Measurements from ENCODE around the gene YKT6. TPM values are rescaled to one million over a fixed set of nuclear protein-coding genes. Genes with fewer than 3 reads are reported as not detected.

YKT6 gene
- 10 to 100 TPM; 46.6 to 80.1 (median 68.0) TPM for total RNA-seq

GRCh38 chr7:44200699-44201461 lies at the start of gene YKT6:
Gene YKT6 (plus strand): TSS chr7:44200978. CDS start chr7:44201136, 158 bp downstream.
- in situ Hi-C loops (cut with MboI; ENCODE audit: low pct_ligation_motif_present in 1 of 4, low pct_unique_long_range_greater_than_20kb in 1 of 4, low sequenced_read_pairs in 3 of 4): no loop called here
- H3K27ac ChIP-seq: peak within 1 kb of the TSS; percentile 79 to 88 (median 84)

GRCh38 chr7:44151956-44152355 lies 48.8 kb upstream of the YKT6 start:
- H3K27ac ChIP-seq: no peak overlapping the region
- DNase-seq: no peak
- no peaks in the 10 kb centered on the region for H3K36me3 ChIP-seq
- intact Hi-C loops (cut with DNase I; ENCODE audit: low total_unique reads): no loop called here
- H3K4me1 ChIP-seq: no peaks in the 10 kb centered on the region
- WGBS, 2 donors (ENCODE audit: low coverage in 1 of 2): 96% methylated on average over 9 of the region's 9 CpGs; no CpG with 5 or more reads in 1 of the 2 donors
- H3K4me3 ChIP-seq: no peak overlapping the region
- H3K9me3 ChIP-seq: no peaks in the 10 kb centered on the region
- TF ChIP-seq EP300 (IDR thresholded peaks at IDR 0.05; ENCODE audit: low read depth) (no peak), CTCF (IDR thresholded peaks at IDR 0.05) (no peak), POLR2A (IDR thresholded peaks at IDR 0.05) (no peak), POLR2AphosphoS5 (IDR thresholded peaks at IDR 0.05) (no peak)
- in situ Hi-C loops (cut with MboI; ENCODE audit: low pct_ligation_motif_present in 1 of 4, low pct_unique_long_range_greater_than_20kb in 1 of 4, low sequenced_read_pairs in 3 of 4): no loop called here
- H3K27me3 ChIP-seq: no peaks in the 10 kb centered on the region

More at GRCh38 chr7:44200699-44201461, at the start of gene YKT6:
- DNase-seq: peak; percentile 96
- WGBS, 2 donors (ENCODE audit: low coverage in 1 of 2): 0 to 1% methylated on average over 13 to 48 of the region's 58 CpGs
- Histone ChIP-seq H3K9me3 (no peaks in the 10 kb centered on the region), H3K36me3 (peaks cover 0 to 14% (median 6%) of the 10 kb centered on the region in 4 donors), H3K4me1 (peaks cover 0 to 24% (median 13%) of the 10 kb centered on the region in 4 donors), H3K27me3 (peaks cover 10% of the 10 kb centered on the region), H3K4me3 (peak within 1 kb of the TSS; percentile 79 to 97 (median 89))
- intact Hi-C loops (cut with DNase I; ENCODE audit: low total_unique reads): no loop called here
- peak; percentile 74 to 92 (median 79) for TF ChIP-seq POLR2AphosphoS5 (IDR thresholded peaks at IDR 0.05)
- no peak for TF ChIP-seq EP300 (IDR thresholded peaks at IDR 0.05; ENCODE audit: low read depth)
- peak; percentile 56 to 87 (median 59) for TF ChIP-seq CTCF (IDR thresholded peaks at IDR 0.05)
- TF ChIP-seq POLR2A (IDR thresholded peaks at IDR 0.05): peak; percentile 82

- in situ Hi-C loops (cut with MboI; ENCODE audit: low pct_ligation_motif_present in 1 of 4, low pct_unique_long_range_greater_than_20kb in 1 of 4, low sequenced_read_pairs in 3 of 4): no loop called here
- WGBS, 2 donors (ENCODE audit: low coverage in 1 of 2): 91% methylated on average over 20 of the region's 22 CpGs; no CpG with 5 or more reads in 1 of the 2 donors
- intact Hi-C loops (cut with DNase I; ENCODE audit: low total_unique reads): no loop called here
- H3K27ac ChIP-seq: no peak overlapping the region
- TF ChIP-seq POLR2A (IDR thresholded peaks at IDR 0.05): no peak
- no peak for TF ChIP-seq CTCF (IDR thresholded peaks at IDR 0.05)
- TF ChIP-seq EP300 (IDR thresholded peaks at IDR 0.05; ENCODE audit: low read depth): no peak
- TF ChIP-seq POLR2AphosphoS5 (IDR thresholded peaks at IDR 0.05): no peak
- no peaks in the 10 kb centered on the region for H3K36me3 ChIP-seq
- no peaks in the 10 kb centered on the region for H3K9me3 ChIP-seq
- no peaks in the 10 kb centered on the region for H3K27me3 ChIP-seq
- DNase-seq: no peak
- H3K4me3 ChIP-seq: no peak overlapping the region
- H3K4me1 ChIP-seq: no peaks in the 10 kb centered on the region
Observed at GRCh38 chr7:44152971-44153947, 47.5 kb upstream of the YKT6 start.

GRCh38 chr7:44153948-44154335 lies 46.8 kb upstream of the YKT6 start:
- in situ Hi-C loops (cut with MboI; ENCODE audit: low pct_ligation_motif_present in 1 of 4, low pct_unique_long_range_greater_than_20kb in 1 of 4, low sequenced_read_pairs in 3 of 4) (no loop called here), intact Hi-C loops (cut with DNase I; ENCODE audit: low total_unique reads) (no loop called here)
- H3K4me3 ChIP-seq: no peak overlapping the region
- TF ChIP-seq EP300 (IDR thresholded peaks at IDR 0.05; ENCODE audit: low read depth) (no peak), POLR2AphosphoS5 (IDR thresholded peaks at IDR 0.05) (no peak), POLR2A (IDR thresholded peaks at IDR 0.05) (no peak), CTCF (IDR thresholded peaks at IDR 0.05) (no peak)
- no peaks in the 10 kb centered on the region for H3K36me3 ChIP-seq
- no peaks in the 10 kb centered on the region for H3K9me3 ChIP-seq
- H3K27ac ChIP-seq: no peak overlapping the region
- WGBS, 2 donors (ENCODE audit: low coverage in 1 of 2): 94% methylated on average over 5 of the region's 5 CpGs; no CpG with 5 or more reads in 1 of the 2 donors
- no peaks in the 10 kb centered on the region for H3K27me3 ChIP-seq
- H3K4me1 ChIP-seq: no peaks in the 10 kb centered on the region
- no peak for DNase-seq

Data from transverse colon (tissue), 4 donors.